K562 (cell line): ENCODE results near the gene GP1BB. TPM values are rescaled to one million over a fixed set of nuclear protein-coding genes. Genes with fewer than 3 reads are reported as not detected.

ENCODE experiments used
- CREB1 ChIP-seq, 2 experiments: sonication (generic) in 1 of 2; formaldehyde crosslinking in 1 of 2; IDR thresholded peaks; 2 replicates each; pipeline versions ENCODE4 v1.6.1 to v1.8.0; 2012 to 2022; ENCODE audit warnings: inconsistent platforms in 1 of 2, mild to moderate bottlenecking in 1 of 2, missing genetic modification reagents in 1 of 2, moderate library complexity in 1 of 2
- CTBP1 ChIP-seq: fragments of 450-650 bp; IDR thresholded peaks from 2 replicates; pipeline ENCODE4 v1.6.1; 2016; ENCODE audit warnings: borderline replicate concordance
- DMBX1 ChIP-seq: fragments of 250-450 bp; sonication (Bioruptor Pico); IDR thresholded peaks from 2 replicates; pipeline ENCODE4 v1.8.0; 2022; ENCODE audit warnings: inconsistent platforms, mild to moderate bottlenecking, moderate library complexity, borderline replicate concordance
- DNMT1 ChIP-seq: fragments of 450-650 bp; IDR thresholded peaks from 2 replicates; pipeline ENCODE4 v1.6.1; 2016; ENCODE audit warnings: antibody characterized with exemption, mild to moderate bottlenecking
- GABPA ChIP-seq: fragments of 200-800 bp; sonication (Bioruptor generic); conservative IDR thresholded peaks from 2 replicates; pipeline ENCODE4 v1.6.1; 2016; ENCODE audit warnings: low read depth, missing genetic modification characterization, missing compliant biosample characterization
- HLTF ChIP-seq: fragments of 450-650 bp; IDR thresholded peaks from 2 replicates; pipeline ENCODE4 v1.6.1; 2016
- MAZ ChIP-seq, 2 experiments: fragments of 450-650 bp in 1 of 2; sonication (generic) in 1 of 2; formaldehyde crosslinking; IDR thresholded peaks in 1 of 2; conservative IDR thresholded peaks in 1 of 2; 2 replicates each; pipeline versions ENCODE4 v1.4.0 to v1.5.0; 2020; ENCODE audit warnings: mild to moderate bottlenecking in 1 of 2, missing genetic modification reagents in 1 of 2
- MXI1 ChIP-seq: IDR thresholded peaks from 2 replicates; pipeline ENCODE4 v1.6.1; 2011; ENCODE audit warnings: low read depth, mild to moderate bottlenecking, improper control_type of control experiment, low read length
- PHB ChIP-seq: fragments of 250-450 bp; sonication (Bioruptor Pico); IDR thresholded peaks from 2 replicates; pipeline ENCODE4 v1.5.0; 2021
- SMC3 ChIP-seq: conservative IDR thresholded peaks from 2 replicates; pipeline ENCODE4 v1.6.1; 2011; ENCODE audit warnings: low read depth, low read length, improper control_type of control experiment; ENCODE audit not compliant: insufficient read depth
- TBL1XR1 ChIP-seq, 2 experiments: IDR thresholded peaks; 2 replicates each; pipeline ENCODE4 v1.6.1; 2012; ENCODE audit warnings: improper control_type of control experiment in 2 of 2, low read length in 2 of 2, mild to moderate bottlenecking in 1 of 2
- U2AF1 ChIP-seq: fragments of 200-400 bp; formaldehyde crosslinking; optimal IDR thresholded peaks from 2 replicates; pipeline ENCODE3; 2017; ENCODE audit warnings: mild to moderate bottlenecking, low read depth, low read length, moderate library complexity
- ZNF217 ChIP-seq: sonication (generic); formaldehyde crosslinking; IDR thresholded peaks from 2 replicates; pipeline ENCODE4 v1.8.0; 2022; ENCODE audit warnings: mild to moderate bottlenecking, missing genetic modification reagents
- ZNF707 ChIP-seq: fragments of 250-450 bp; sonication (Bioruptor Pico); conservative IDR thresholded peaks from 2 replicates; pipeline ENCODE4 v1.8.0; 2022; ENCODE audit warnings: inconsistent platforms, mild to moderate bottlenecking, moderate library complexity
- polyA plus RNA-seq, 8 experiments: library from polyadenylated mRNA; depleted of rRNA in 4 of 8; stranded (reverse) in 5 of 8; unstranded in 3 of 8; fragments of >200 nt; fragmentation: Nextera tagmentation in 2 of 8; fragmentation: Illumina TruSeq in 1 of 8; extraction: Ambion mirVana in 2 of 8; extraction: Trizol in 1 of 8; gene quantifications; 2 replicates each; pipeline versions ENCODE4 v1.2.1 to v1.2.3, GENCODE V29; 2011 to 2014; ENCODE audit warnings: inconsistent platforms in 1 of 8, missing spikeins in 1 of 8
- total RNA-seq, 7 experiments: library from RNA; depleted of rRNA in 6 of 7; stranded (reverse); fragments of >200 nt in 6 of 7; fragmentation: Illumina TruSeq in 2 of 7; extraction: Trizol in 2 of 7; gene quantifications; 2 replicates each; pipeline versions ENCODE4 v1.2.1 to v1.2.3, GENCODE V29; 2011 to 2021; ENCODE audit warnings: low replicate concordance in 1 of 7
- TF ChIP-seq, protein P1 (sequence below), 2 experiments: fragments of 450-650 bp; IDR thresholded peaks; 2 replicates each; pipeline ENCODE4 v1.6.1; 2018; ENCODE audit warnings: mild to moderate bottlenecking in 2 of 2, low read depth in 1 of 2; ENCODE audit not compliant: partially characterized antibody in 2 of 2
- TF ChIP-seq, protein P2 (sequence below): fragments of 250-450 bp; sonication (Bioruptor Pico); IDR thresholded peaks from 2 replicates; pipeline ENCODE4 v1.5.0; 2021
- TF ChIP-seq, protein P3 (sequence below), 2 experiments: fragments of 450-650 bp in 1 of 2; IDR thresholded peaks; 2 replicates each; pipeline ENCODE4 v1.6.1; 2011 to 2017; ENCODE audit warnings: low read depth in 2 of 2, antibody characterized with exemption in 1 of 2, borderline replicate concordance in 1 of 2, low read length in 1 of 2, mild to moderate bottlenecking in 1 of 2, mixed read lengths in 1 of 2; ENCODE audit not compliant: control insufficient read depth in 1 of 2

The GP1BB gene
- total and polyA plus RNA-seq, 9 of the 15 experiments (the other 6 are each of a cell fraction or from before 2014, with no cell fraction given), result 0.69 to 162 (median 2.8) TPM

DNA sequence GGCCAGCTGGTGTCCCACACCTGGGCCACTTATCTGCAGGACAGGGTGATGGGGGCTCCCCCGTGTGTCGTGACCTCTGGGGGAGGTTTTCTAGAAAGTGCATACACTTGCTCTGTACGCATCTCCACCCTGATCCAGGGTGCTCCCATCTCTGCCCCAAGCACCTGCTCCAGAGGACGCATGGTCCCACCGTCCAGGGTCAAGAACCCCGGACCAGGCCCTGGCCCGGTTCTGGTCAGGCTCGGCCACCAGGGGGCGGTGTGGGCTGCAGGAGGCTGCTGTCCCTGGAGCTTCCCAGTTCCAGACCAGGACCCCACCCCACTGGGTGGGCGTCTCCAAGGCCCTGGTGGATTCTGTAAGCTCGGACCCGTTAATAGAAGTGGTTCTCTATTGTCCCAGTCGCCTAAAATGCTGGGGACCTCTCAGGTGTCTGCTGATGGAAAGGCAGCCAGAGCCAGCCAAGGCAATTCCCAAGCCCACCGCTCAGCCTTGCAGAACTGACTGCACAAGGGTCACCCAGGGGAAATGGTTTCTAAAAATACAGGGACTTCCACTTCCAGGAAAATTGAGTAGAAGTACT is 43.7 kb upstream of the GP1BB start (continued):
- TF ChIP-seq, protein P1, sequence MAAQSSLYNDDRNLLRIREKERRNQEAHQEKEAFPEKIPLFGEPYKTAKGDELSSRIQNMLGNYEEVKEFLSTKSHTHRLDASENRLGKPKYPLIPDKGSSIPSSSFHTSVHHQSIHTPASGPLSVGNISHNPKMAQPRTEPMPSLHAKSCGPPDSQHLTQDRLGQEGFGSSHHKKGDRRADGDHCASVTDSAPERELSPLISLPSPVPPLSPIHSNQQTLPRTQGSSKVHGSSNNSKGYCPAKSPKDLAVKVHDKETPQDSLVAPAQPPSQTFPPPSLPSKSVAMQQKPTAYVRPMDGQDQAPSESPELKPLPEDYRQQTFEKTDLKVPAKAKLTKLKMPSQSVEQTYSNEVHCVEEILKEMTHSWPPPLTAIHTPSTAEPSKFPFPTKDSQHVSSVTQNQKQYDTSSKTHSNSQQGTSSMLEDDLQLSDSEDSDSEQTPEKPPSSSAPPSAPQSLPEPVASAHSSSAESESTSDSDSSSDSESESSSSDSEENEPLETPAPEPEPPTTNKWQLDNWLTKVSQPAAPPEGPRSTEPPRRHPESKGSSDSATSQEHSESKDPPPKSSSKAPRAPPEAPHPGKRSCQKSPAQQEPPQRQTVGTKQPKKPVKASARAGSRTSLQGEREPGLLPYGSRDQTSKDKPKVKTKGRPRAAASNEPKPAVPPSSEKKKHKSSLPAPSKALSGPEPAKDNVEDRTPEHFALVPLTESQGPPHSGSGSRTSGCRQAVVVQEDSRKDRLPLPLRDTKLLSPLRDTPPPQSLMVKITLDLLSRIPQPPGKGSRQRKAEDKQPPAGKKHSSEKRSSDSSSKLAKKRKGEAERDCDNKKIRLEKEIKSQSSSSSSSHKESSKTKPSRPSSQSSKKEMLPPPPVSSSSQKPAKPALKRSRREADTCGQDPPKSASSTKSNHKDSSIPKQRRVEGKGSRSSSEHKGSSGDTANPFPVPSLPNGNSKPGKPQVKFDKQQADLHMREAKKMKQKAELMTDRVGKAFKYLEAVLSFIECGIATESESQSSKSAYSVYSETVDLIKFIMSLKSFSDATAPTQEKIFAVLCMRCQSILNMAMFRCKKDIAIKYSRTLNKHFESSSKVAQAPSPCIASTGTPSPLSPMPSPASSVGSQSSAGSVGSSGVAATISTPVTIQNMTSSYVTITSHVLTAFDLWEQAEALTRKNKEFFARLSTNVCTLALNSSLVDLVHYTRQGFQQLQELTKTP (IDR thresholded peaks at IDR 0.05; ENCODE audit: low read depth in 1 of 2, partially characterized antibody in 2 of 2), result no peak
- TF ChIP-seq PHB (CRISPR knock-in tag) (no peak), DNMT1 (peak; percentile 95), CREB1 (IDR thresholded peaks at IDR 0.05) (0 out of 2 replicates have a peak, but pooled peaks have one; percentile 21), CREB1 (CRISPR knock-in tag; IDR thresholded peaks at IDR 0.05) (peak; percentile 47; the same call in 1 of the 2 replicates), DMBX1 (CRISPR knock-in tag) (peak; percentile 58; the same call in 1 of the 2 replicates), SMC3 (peak; percentile 99), GABPA (tag) (no peak), HLTF (no peak), TBL1XR1 (IDR thresholded peaks at IDR 0.05; ENCODE audit: low read length in 2 of 2) (peak in 1 of 2 experiments; percentile 87; a peak in 1 of 4 replicates), MXI1 (no peak), U2AF1 (no peak), MAZ (CRISPR knock-in tag; conservative IDR thresholded peaks at IDR 0.05 in 1 of 2, IDR thresholded peaks at IDR 0.05 in 1 of 2) (peak in 1 of 2 experiments; percentile 90; a peak in 3 of 4 replicates), ZNF707 (no peak), ZNF217 (CRISPR knock-in tag) (no peak), CTBP1 (peak; percentile 83; the same call in 1 of the 2 replicates)
- TF ChIP-seq, protein P2, sequence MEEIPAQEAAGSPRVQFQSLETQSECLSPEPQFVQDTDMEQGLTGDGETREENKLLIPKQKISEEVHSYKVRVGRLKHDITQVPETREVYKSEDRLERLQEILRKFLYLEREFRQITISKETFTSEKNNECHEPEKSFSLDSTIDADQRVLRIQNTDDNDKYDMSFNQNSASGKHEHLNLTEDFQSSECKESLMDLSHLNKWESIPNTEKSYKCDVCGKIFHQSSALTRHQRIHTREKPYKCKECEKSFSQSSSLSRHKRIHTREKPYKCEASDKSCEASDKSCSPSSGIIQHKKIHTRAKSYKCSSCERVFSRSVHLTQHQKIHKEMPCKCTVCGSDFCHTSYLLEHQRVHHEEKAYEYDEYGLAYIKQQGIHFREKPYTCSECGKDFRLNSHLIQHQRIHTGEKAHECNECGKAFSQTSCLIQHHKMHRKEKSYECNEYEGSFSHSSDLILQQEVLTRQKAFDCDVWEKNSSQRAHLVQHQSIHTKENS (CRISPR knock-in tag), result no peak
- TF ChIP-seq, protein P3, sequence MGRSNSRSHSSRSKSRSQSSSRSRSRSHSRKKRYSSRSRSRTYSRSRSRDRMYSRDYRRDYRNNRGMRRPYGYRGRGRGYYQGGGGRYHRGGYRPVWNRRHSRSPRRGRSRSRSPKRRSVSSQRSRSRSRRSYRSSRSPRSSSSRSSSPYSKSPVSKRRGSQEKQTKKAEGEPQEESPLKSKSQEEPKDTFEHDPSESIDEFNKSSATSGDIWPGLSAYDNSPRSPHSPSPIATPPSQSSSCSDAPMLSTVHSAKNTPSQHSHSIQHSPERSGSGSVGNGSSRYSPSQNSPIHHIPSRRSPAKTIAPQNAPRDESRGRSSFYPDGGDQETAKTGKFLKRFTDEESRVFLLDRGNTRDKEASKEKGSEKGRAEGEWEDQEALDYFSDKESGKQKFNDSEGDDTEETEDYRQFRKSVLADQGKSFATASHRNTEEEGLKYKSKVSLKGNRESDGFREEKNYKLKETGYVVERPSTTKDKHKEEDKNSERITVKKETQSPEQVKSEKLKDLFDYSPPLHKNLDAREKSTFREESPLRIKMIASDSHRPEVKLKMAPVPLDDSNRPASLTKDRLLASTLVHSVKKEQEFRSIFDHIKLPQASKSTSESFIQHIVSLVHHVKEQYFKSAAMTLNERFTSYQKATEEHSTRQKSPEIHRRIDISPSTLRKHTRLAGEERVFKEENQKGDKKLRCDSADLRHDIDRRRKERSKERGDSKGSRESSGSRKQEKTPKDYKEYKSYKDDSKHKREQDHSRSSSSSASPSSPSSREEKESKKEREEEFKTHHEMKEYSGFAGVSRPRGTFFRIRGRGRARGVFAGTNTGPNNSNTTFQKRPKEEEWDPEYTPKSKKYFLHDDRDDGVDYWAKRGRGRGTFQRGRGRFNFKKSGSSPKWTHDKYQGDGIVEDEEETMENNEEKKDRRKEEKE (IDR thresholded peaks at IDR 0.05; ENCODE audit: borderline replicate concordance in 1 of 2, control insufficient read depth in 1 of 2, low read depth in 2 of 2, low read length in 1 of 2), result no peak
